Activated CD4-positive, alpha-beta T cell treated with anti-CD3 and anti-CD28 coated beads for 24 hours (primary cell): Measurements from ENCODE around the gene MAN1C1.
A peak's percentile ranks its signal among the peaks of the same experiment; 100 is the strongest.

Source experiments
- DNase-seq, 2 donors: peaks; one replicate each; pipeline ENCODE4 v3.0.0-alpha.2; 2020; ENCODE audit warnings: low read depth in 2 of 2

Gene MAN1C1

GRCh38 chr1:25616095-25616986, at the start of gene MAN1C1:
Gene MAN1C1, plus strand, starts transcription at chr1:25616791. Its CDS starts 1,007 bp downstream, at chr1:25617798.
- peak; percentile 61 to 62 for DNase-seq

GRCh38 chr1:25567710-25568089, 48.9 kb upstream of the MAN1C1 start:
- DNase-seq, result no peak

GRCh38 chr1:25568090-25568833, 48.3 kb upstream of the MAN1C1 start:
- no peak for DNase-seq

- DNase-seq, result no peak
Observed at GRCh38 chr1:25568834-25569596, 47.6 kb upstream of the MAN1C1 start.

- no peak for DNase-seq
Observed at GRCh38 chr1:25569597-25570396, 46.8 kb upstream of the MAN1C1 start.

GRCh38 chr1:25570798-25571521, 45.6 kb upstream of the MAN1C1 start:
- no peak for DNase-seq

- DNase-seq, result no peak
Observed at GRCh38 chr1:25571522-25571970, 45.0 kb upstream of the MAN1C1 start.

- no peak for DNase-seq
Observed at GRCh38 chr1:25572107-25572506, 44.5 kb upstream of the MAN1C1 start.

GRCh38 chr1:25572708-25573590, 43.6 kb upstream of the MAN1C1 start:
- peak; percentile 35 to 47 for DNase-seq

- no peak for DNase-seq
Observed at GRCh38 chr1:25573591-25573930, 43.0 kb upstream of the MAN1C1 start.

GRCh38 chr1:25573961-25574360, 42.6 kb upstream of the MAN1C1 start:
- DNase-seq, result no peak

GRCh38 chr1:25575191-25575590, 41.4 kb upstream of the MAN1C1 start:
- DNase-seq, result no peak

GRCh38 chr1:25576459-25577133, 40.0 kb upstream of the MAN1C1 start:
- no peak for DNase-seq

GRCh38 chr1:25577134-25577920, 39.3 kb upstream of the MAN1C1 start:
- no peak for DNase-seq

- DNase-seq, result no peak
Observed at GRCh38 chr1:25579292-25580252, 37.0 kb upstream of the MAN1C1 start.

- no peak for DNase-seq
Observed at GRCh38 chr1:25580927-25581326, 35.7 kb upstream of the MAN1C1 start.

- no peak for DNase-seq
Observed at GRCh38 chr1:25581764-25582163, 34.8 kb upstream of the MAN1C1 start.
